ENCODE results near the gene SLIT1. TPM values are rescaled to one million over a fixed set of nuclear protein-coding genes. Genes with fewer than 3 reads are reported as not detected.

The SLIT1 gene
- total and polyA plus RNA-seq, 2 experiments from 2014 or later: not detected

GRCh38 chr10:97168645-97169044 is 17.1 kb downstream of the SLIT1 start:
- Histone ChIP-seq H3F3A (ENCODE audit: insufficient read depth) (no peaks in the 10 kb centered on the region), H3K9me3 (ENCODE audit: low read depth) (no peaks in the 10 kb centered on the region), H2AFZ (no peak overlapping the region), H3K4me2 (ENCODE audit: unreplicated experiment) (no peak overlapping the region), H3K4me1 (ENCODE audit: insufficient read depth) (no peaks in the 10 kb centered on the region), H3K4me3 (no peak overlapping the region), H3K36me3 (ENCODE audit: low read depth) (no peaks in the 10 kb centered on the region), H3K79me2 (ENCODE audit: insufficient read depth) (no peaks in the 10 kb centered on the region), H3K9me2 (ENCODE audit: insufficient read depth) (no peaks in the 10 kb centered on the region), H3K27ac (no peak overlapping the region), H4K20me1 (ENCODE audit: insufficient read depth) (no peaks in the 10 kb centered on the region), H3K27me3 (replicated peaks; ENCODE audit: insufficient read depth) (no peaks in the 10 kb centered on the region; the same call in none of the 2 replicates), H3K9ac (no peak overlapping the region)
- 54 to 61% methylated on average over 2 of the region's 2 CpGs for WGBS, 2 experiments (ENCODE audit: low coverage in 1 of 2, low lambda C conversion rate in 2 of 2, missing lambda C conversion rate in 2 of 2)
- TF ChIP-seq EZH2phosphoT487 (IDR thresholded peaks at IDR 0.05; ENCODE audit: insufficient read depth, low read depth) (no peak), EZH2 (IDR thresholded peaks at IDR 0.05; ENCODE audit: insufficient read depth, poor library complexity, severe bottlenecking) (no peak)
- in situ Hi-C loops (cut with MboI): no loop called here
- no peak for DNase-seq

- Histone ChIP-seq H3F3A (ENCODE audit: insufficient read depth) (no peaks in the 10 kb centered on the region), H3K4me3 (no peak overlapping the region), H4K20me1 (ENCODE audit: insufficient read depth) (no peaks in the 10 kb centered on the region), H3K9me3 (ENCODE audit: low read depth) (no peaks in the 10 kb centered on the region), H3K27ac (no peak overlapping the region), H3K79me2 (ENCODE audit: insufficient read depth) (no peaks in the 10 kb centered on the region), H3K36me3 (ENCODE audit: low read depth) (no peaks in the 10 kb centered on the region), H3K27me3 (replicated peaks; ENCODE audit: insufficient read depth) (no peaks in the 10 kb centered on the region; the same call in none of the 2 replicates), H3K9me2 (ENCODE audit: insufficient read depth) (no peaks in the 10 kb centered on the region), H2AFZ (no peak overlapping the region), H3K4me2 (ENCODE audit: unreplicated experiment) (no peak overlapping the region), H3K4me1 (ENCODE audit: insufficient read depth) (no peaks in the 10 kb centered on the region), H3K9ac (no peak overlapping the region)
- in situ Hi-C loops (cut with MboI): no loop called here
- DNase-seq: no peak
- WGBS, 2 experiments (ENCODE audit: low coverage in 1 of 2, low lambda C conversion rate in 2 of 2, missing lambda C conversion rate in 2 of 2): 52 to 57% methylated on average over 7 to 8 of the region's 8 CpGs
- TF ChIP-seq EZH2 (IDR thresholded peaks at IDR 0.05; ENCODE audit: insufficient read depth, poor library complexity, severe bottlenecking) (no peak), EZH2phosphoT487 (IDR thresholded peaks at IDR 0.05; ENCODE audit: insufficient read depth, low read depth) (no peak)
Measured at GRCh38 chr10:97165499-97165898, 20.3 kb downstream of the SLIT1 start.

DNA sequence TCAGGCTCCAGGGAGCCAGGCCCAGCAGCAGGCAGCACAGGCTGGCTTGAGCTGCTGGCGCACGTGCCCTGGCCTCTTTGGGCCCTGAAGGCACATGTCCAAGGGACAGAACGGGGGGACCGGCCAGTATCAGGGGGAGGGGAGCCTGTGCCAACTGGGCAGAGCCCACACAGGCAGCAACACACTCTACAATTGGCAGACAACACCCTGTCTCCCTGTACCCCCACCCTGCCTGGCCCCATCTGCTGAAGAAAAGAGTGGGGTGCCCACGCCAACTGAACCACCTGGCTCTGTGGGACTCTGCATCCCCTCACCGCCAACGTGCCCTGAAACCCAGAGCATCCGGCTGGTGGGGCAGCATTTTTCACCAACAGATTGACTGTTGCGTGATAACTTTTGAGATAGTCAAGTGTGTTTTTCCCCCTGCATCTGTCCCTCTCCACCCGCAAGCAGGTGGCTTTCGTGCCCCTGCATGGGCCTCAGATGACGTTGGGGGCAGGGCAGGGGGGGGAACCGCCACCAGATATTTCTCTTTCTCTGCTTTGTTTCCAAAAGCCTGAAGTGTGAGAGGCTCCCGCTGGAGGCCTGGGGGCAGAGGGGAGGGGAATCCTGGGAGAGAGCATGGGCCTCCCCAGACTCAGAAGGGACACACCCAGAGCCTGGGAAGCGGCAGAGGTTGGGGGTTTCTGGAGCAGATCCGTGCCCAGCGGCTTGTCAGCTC is 21.8 kb downstream of the SLIT1 start:
- no peak for DNase-seq
- no peak for TF ChIP-seq EZH2phosphoT487 (IDR thresholded peaks at IDR 0.05; ENCODE audit: insufficient read depth, low read depth)
- no peak for TF ChIP-seq EZH2 (IDR thresholded peaks at IDR 0.05; ENCODE audit: insufficient read depth, poor library complexity, severe bottlenecking)
- no peak overlapping the region for H3K4me2 ChIP-seq (ENCODE audit: unreplicated experiment)
- in situ Hi-C loops (cut with MboI): no loop called here
- no peaks in the 10 kb centered on the region for H4K20me1 ChIP-seq (ENCODE audit: insufficient read depth)
- H3K27me3 ChIP-seq (replicated peaks; ENCODE audit: insufficient read depth): no peaks in the 10 kb centered on the region; the same call in 1 of the 2 replicates
- no peaks in the 10 kb centered on the region for H3F3A ChIP-seq (ENCODE audit: insufficient read depth)
- no peak overlapping the region for H2AFZ ChIP-seq
- no peaks in the 10 kb centered on the region for H3K4me1 ChIP-seq (ENCODE audit: insufficient read depth)
- no peaks in the 10 kb centered on the region for H3K9me3 ChIP-seq (ENCODE audit: low read depth)
- H3K27ac ChIP-seq: no peak overlapping the region
- H3K9ac ChIP-seq: no peak overlapping the region
- 66 to 71% methylated on average over 16 to 17 of the region's 17 CpGs for WGBS, 2 experiments (ENCODE audit: low coverage in 1 of 2, low lambda C conversion rate in 2 of 2, missing lambda C conversion rate in 2 of 2)
- H3K36me3 ChIP-seq (ENCODE audit: low read depth): no peaks in the 10 kb centered on the region
- H3K79me2 ChIP-seq (ENCODE audit: insufficient read depth): no peaks in the 10 kb centered on the region
- H3K9me2 ChIP-seq (ENCODE audit: insufficient read depth): no peaks in the 10 kb centered on the region
- H3K4me3 ChIP-seq: no peak overlapping the region

GRCh38 chr10:97163181-97163580 is 22.6 kb downstream of the SLIT1 start:
- H3K4me1 ChIP-seq (ENCODE audit: insufficient read depth): no peaks in the 10 kb centered on the region
- no peak overlapping the region for H3K27ac ChIP-seq
- DNase-seq: no peak
- TF ChIP-seq EZH2 (IDR thresholded peaks at IDR 0.05; ENCODE audit: insufficient read depth, poor library complexity, severe bottlenecking): no peak
- no peak for TF ChIP-seq EZH2phosphoT487 (IDR thresholded peaks at IDR 0.05; ENCODE audit: insufficient read depth, low read depth)
- no peak overlapping the region for H3K4me3 ChIP-seq
- no peak overlapping the region for H2AFZ ChIP-seq
- H3K27me3 ChIP-seq (replicated peaks; ENCODE audit: insufficient read depth): no peaks in the 10 kb centered on the region; the same call in 1 of the 2 replicates
- H4K20me1 ChIP-seq (ENCODE audit: insufficient read depth): no peaks in the 10 kb centered on the region
- in situ Hi-C loops (cut with MboI): no loop called here
- no peak overlapping the region for H3K9ac ChIP-seq
- H3K9me3 ChIP-seq (ENCODE audit: low read depth): no peaks in the 10 kb centered on the region
- no peaks in the 10 kb centered on the region for H3F3A ChIP-seq (ENCODE audit: insufficient read depth)
- 50 to 59% methylated on average over 7 of the region's 7 CpGs for WGBS, 2 experiments (ENCODE audit: low coverage in 1 of 2, low lambda C conversion rate in 2 of 2, missing lambda C conversion rate in 2 of 2)
- H3K36me3 ChIP-seq (ENCODE audit: low read depth): no peaks in the 10 kb centered on the region
- H3K79me2 ChIP-seq (ENCODE audit: insufficient read depth): no peaks in the 10 kb centered on the region
- H3K4me2 ChIP-seq (ENCODE audit: unreplicated experiment): no peak overlapping the region
- no peaks in the 10 kb centered on the region for H3K9me2 ChIP-seq (ENCODE audit: insufficient read depth)

Data from GM23248 (cell line).